Vagina (tissue), 2 donors: ENCODE results near the gene HSPE1.

ENCODE experiments used
- CTCF ChIP-seq, 3 experiments: fragments of 450-650 bp in 2 of 3; fragments of 200-600 bp in 1 of 3; sonication (generic) in 1 of 3; IDR thresholded peaks; one replicate each; pipeline ENCODE4 v1.5.1; 2017 to 2019; ENCODE audit warnings: antibody characterized with exemption in 3 of 3, mild to moderate bottlenecking in 2 of 3, moderate library complexity in 2 of 3
- POLR2A ChIP-seq, 2 donors: fragments of 450-650 bp; IDR thresholded peaks; one replicate each; pipeline ENCODE4 v1.6.1; 2017; ENCODE audit warnings: antibody characterized with exemption in 2 of 2, mild to moderate bottlenecking in 2 of 2, moderate library complexity in 2 of 2

GRCh38 chr2:197547163-197547900 lies 47.2 kb downstream of the HSPE1 start:
- TF ChIP-seq CTCF (IDR thresholded peaks at IDR 0.05) = no peak
- TF ChIP-seq POLR2A (IDR thresholded peaks at IDR 0.05) = no peak
